ENCODE data around the gene CTDSPL.

CTDSPL gene

GRCh38 chr3:38019658-38020341 is 158.1 kb downstream of the CTDSPL start:
- Histone ChIP-seq H2BK15ac (ENCODE audit: low read depth, poor library complexity, severe bottlenecking) (no peak overlapping the region), H3K4me3 (ENCODE audit: insufficient read depth in 1 of 2, low read depth in 1 of 2, low read length in 2 of 2) (no peak overlapping the region), H3K36me3 (ENCODE audit: control insufficient read depth in 1 of 2, insufficient read depth in 2 of 2, low read depth in 1 of 2, low read length in 2 of 2) (peaks cover 42 to 54% of the 10 kb centered on the region in 2 experiments), H2BK120ac (ENCODE audit: low read depth, low read length) (no peak overlapping the region), H2AFZ (ENCODE audit: low read depth, low read length) (no peak overlapping the region), H3K23ac (ENCODE audit: low read length in 2 of 2) (no peak overlapping the region), H3K79me1 (replicated peaks; ENCODE audit: low read length, poor library complexity, severe bottlenecking) (peaks cover 1% of the 10 kb centered on the region), H3K14ac (ENCODE audit: low read length in 2 of 2) (no peak overlapping the region), H4K91ac (ENCODE audit: low read length) (no peak overlapping the region), H2AK5ac (ENCODE audit: low read length, severe bottlenecking) (no peak overlapping the region), H3K4me2 (ENCODE audit: low read length, poor library complexity, severe bottlenecking) (no peak overlapping the region), H3K4ac (ENCODE audit: low read depth in 1 of 2, low read length in 2 of 2) (no peak overlapping the region), H4K8ac (ENCODE audit: low read length) (no peak overlapping the region), H3K4me1 (ENCODE audit: control insufficient read depth, insufficient read depth, low read depth, low read length) (peaks cover 20% of the 10 kb centered on the region), H3K18ac (ENCODE audit: low read depth in 1 of 2, low read length in 2 of 2) (no peak overlapping the region), H2BK12ac (ENCODE audit: low read length in 2 of 2) (no peak overlapping the region), H3K9me3 (ENCODE audit: control insufficient read depth, low read length) (peaks cover 9% of the 10 kb centered on the region), H3K27ac (ENCODE audit: low read length, poor library complexity, severe bottlenecking) (no peak overlapping the region), H3K27me3 (ENCODE audit: control insufficient read depth in 1 of 2, insufficient read depth in 1 of 2, low read length in 2 of 2) (no peaks in the 10 kb centered on the region), H3K9ac (ENCODE audit: low read length) (no peak overlapping the region), H2BK5ac (ENCODE audit: low read depth, low read length, poor library complexity, severe bottlenecking) (no peak overlapping the region)
- WGBS = 97% methylated on average over 10 of the region's 10 CpGs
- DNase-seq = no peak

GRCh38 chr3:38020342-38020726 is 158.7 kb downstream of the CTDSPL start:
- no peak overlapping the region for H3K9ac ChIP-seq (ENCODE audit: low read length)
- no peak overlapping the region for H2AK5ac ChIP-seq (ENCODE audit: low read length, severe bottlenecking)
- H3K4me1 ChIP-seq (ENCODE audit: control insufficient read depth, insufficient read depth, low read depth, low read length) = peaks cover 20% of the 10 kb centered on the region
- no peak overlapping the region for H2BK120ac ChIP-seq (ENCODE audit: low read depth, low read length)
- H3K18ac ChIP-seq (ENCODE audit: low read depth in 1 of 2, low read length in 2 of 2) = no peak overlapping the region
- H2AFZ ChIP-seq (ENCODE audit: low read depth, low read length) = no peak overlapping the region
- DNase-seq = no peak
- H2BK5ac ChIP-seq (ENCODE audit: low read depth, low read length, poor library complexity, severe bottlenecking) = no peak overlapping the region
- no peak overlapping the region for H3K14ac ChIP-seq (ENCODE audit: low read length in 2 of 2)
- no peak overlapping the region for H3K4me2 ChIP-seq (ENCODE audit: low read length, poor library complexity, severe bottlenecking)
- 85% methylated on average over 3 of the region's 3 CpGs for WGBS
- no peaks in the 10 kb centered on the region for H3K27me3 ChIP-seq (ENCODE audit: control insufficient read depth in 1 of 2, insufficient read depth in 1 of 2, low read length in 2 of 2)
- H3K36me3 ChIP-seq (ENCODE audit: control insufficient read depth in 1 of 2, insufficient read depth in 2 of 2, low read depth in 1 of 2, low read length in 2 of 2) = peaks cover 42 to 49% of the 10 kb centered on the region in 2 experiments
- no peak overlapping the region for H2BK15ac ChIP-seq (ENCODE audit: low read depth, poor library complexity, severe bottlenecking)
- H3K4ac ChIP-seq (ENCODE audit: low read depth in 1 of 2, low read length in 2 of 2) = no peak overlapping the region
- no peak overlapping the region for H3K4me3 ChIP-seq (ENCODE audit: insufficient read depth in 1 of 2, low read depth in 1 of 2, low read length in 2 of 2)
- H3K79me1 ChIP-seq (replicated peaks; ENCODE audit: low read length, poor library complexity, severe bottlenecking) = peaks cover 1% of the 10 kb centered on the region
- H4K91ac ChIP-seq (ENCODE audit: low read length) = no peak overlapping the region
- H4K8ac ChIP-seq (ENCODE audit: low read length) = no peak overlapping the region
- H3K27ac ChIP-seq (ENCODE audit: low read length, poor library complexity, severe bottlenecking) = no peak overlapping the region
- H3K23ac ChIP-seq (ENCODE audit: low read length in 2 of 2) = no peak overlapping the region
- H3K9me3 ChIP-seq (ENCODE audit: control insufficient read depth, low read length) = peaks cover 9% of the 10 kb centered on the region
- no peak overlapping the region for H2BK12ac ChIP-seq (ENCODE audit: low read length in 2 of 2)

- no peak overlapping the region for H3K4ac ChIP-seq (ENCODE audit: low read depth in 1 of 2, low read length in 2 of 2)
- H2AK5ac ChIP-seq (ENCODE audit: low read length, severe bottlenecking) = no peak overlapping the region
- no peak overlapping the region for H2AFZ ChIP-seq (ENCODE audit: low read depth, low read length)
- peaks cover 35 to 40% of the 10 kb centered on the region in 2 experiments for H3K36me3 ChIP-seq (ENCODE audit: control insufficient read depth in 1 of 2, insufficient read depth in 2 of 2, low read depth in 1 of 2, low read length in 2 of 2)
- DNase-seq = no peak
- H3K9me3 ChIP-seq (ENCODE audit: control insufficient read depth, low read length) = peaks cover 5% of the 10 kb centered on the region
- H3K9ac ChIP-seq (ENCODE audit: low read length) = no peak overlapping the region
- 94% methylated on average over 4 of the region's 4 CpGs for WGBS
- H3K23ac ChIP-seq (ENCODE audit: low read length in 2 of 2) = no peak overlapping the region
- no peak overlapping the region for H3K18ac ChIP-seq (ENCODE audit: low read depth in 1 of 2, low read length in 2 of 2)
- no peak overlapping the region for H3K14ac ChIP-seq (ENCODE audit: low read length in 2 of 2)
- H2BK15ac ChIP-seq (ENCODE audit: low read depth, poor library complexity, severe bottlenecking) = no peak overlapping the region
- H2BK5ac ChIP-seq (ENCODE audit: low read depth, low read length, poor library complexity, severe bottlenecking) = no peak overlapping the region
- H4K91ac ChIP-seq (ENCODE audit: low read length) = no peak overlapping the region
- no peak overlapping the region for H4K8ac ChIP-seq (ENCODE audit: low read length)
- H3K27ac ChIP-seq (ENCODE audit: low read length, poor library complexity, severe bottlenecking) = no peak overlapping the region
- H3K4me1 ChIP-seq (ENCODE audit: control insufficient read depth, insufficient read depth, low read depth, low read length) = peaks cover 21% of the 10 kb centered on the region
- H3K27me3 ChIP-seq (ENCODE audit: control insufficient read depth in 1 of 2, insufficient read depth in 1 of 2, low read length in 2 of 2) = no peaks in the 10 kb centered on the region
- no peak overlapping the region for H3K4me3 ChIP-seq (ENCODE audit: insufficient read depth in 1 of 2, low read depth in 1 of 2, low read length in 2 of 2)
- no peak overlapping the region for H2BK120ac ChIP-seq (ENCODE audit: low read depth, low read length)
- no peak overlapping the region for H2BK12ac ChIP-seq (ENCODE audit: low read length in 2 of 2)
- no peak overlapping the region for H3K4me2 ChIP-seq (ENCODE audit: low read length, poor library complexity, severe bottlenecking)
- peaks cover 1% of the 10 kb centered on the region for H3K79me1 ChIP-seq (replicated peaks; ENCODE audit: low read length, poor library complexity, severe bottlenecking)
Observed at GRCh38 chr3:38021196-38021595, 159.5 kb downstream of the CTDSPL start.

GRCh38 chr3:38022301-38022700 is 160.6 kb downstream of the CTDSPL start:
- Histone ChIP-seq H4K91ac (ENCODE audit: low read length) (no peak overlapping the region), H2BK120ac (ENCODE audit: low read depth, low read length) (no peak overlapping the region), H3K14ac (ENCODE audit: low read length in 2 of 2) (no peak overlapping the region), H3K18ac (ENCODE audit: low read depth in 1 of 2, low read length in 2 of 2) (no peak overlapping the region), H2BK15ac (ENCODE audit: low read depth, poor library complexity, severe bottlenecking) (no peak overlapping the region), H3K4me1 (ENCODE audit: control insufficient read depth, insufficient read depth, low read depth, low read length) (peaks cover 17% of the 10 kb centered on the region), H3K4me3 (ENCODE audit: insufficient read depth in 1 of 2, low read depth in 1 of 2, low read length in 2 of 2) (no peak overlapping the region), H3K9ac (ENCODE audit: low read length) (no peak overlapping the region), H3K36me3 (ENCODE audit: control insufficient read depth in 1 of 2, insufficient read depth in 2 of 2, low read depth in 1 of 2, low read length in 2 of 2) (peaks cover 24 to 29% of the 10 kb centered on the region in 2 experiments), H3K79me1 (replicated peaks; ENCODE audit: low read length, poor library complexity, severe bottlenecking) (peaks cover 1% of the 10 kb centered on the region), H3K27ac (ENCODE audit: low read length, poor library complexity, severe bottlenecking) (no peak overlapping the region), H3K27me3 (ENCODE audit: control insufficient read depth in 1 of 2, insufficient read depth in 1 of 2, low read length in 2 of 2) (no peaks in the 10 kb centered on the region), H2BK5ac (ENCODE audit: low read depth, low read length, poor library complexity, severe bottlenecking) (no peak overlapping the region), H2AK5ac (ENCODE audit: low read length, severe bottlenecking) (no peak overlapping the region), H3K23ac (ENCODE audit: low read length in 2 of 2) (no peak overlapping the region), H3K4me2 (ENCODE audit: low read length, poor library complexity, severe bottlenecking) (no peak overlapping the region), H4K8ac (ENCODE audit: low read length) (no peak overlapping the region), H3K9me3 (ENCODE audit: control insufficient read depth, low read length) (no peaks in the 10 kb centered on the region), H2AFZ (ENCODE audit: low read depth, low read length) (no peak overlapping the region), H2BK12ac (ENCODE audit: low read length in 2 of 2) (no peak overlapping the region), H3K4ac (ENCODE audit: low read depth in 1 of 2, low read length in 2 of 2) (no peak overlapping the region)
- 67% methylated on average over 3 of the region's 3 CpGs for WGBS
- DNase-seq = no peak
